ENCODE measurements around the gene S100A7A. TPM values are rescaled to one million over a fixed set of nuclear protein-coding genes. Genes with fewer than 3 reads are reported as not detected.

Gene S100A7A
- total RNA-seq, 2 experiments from 2014 or later = not detected

- DNase-seq = no peak
- H3K27ac ChIP-seq (ENCODE audit: low read depth in 1 of 2, low read length in 2 of 2) = no peak overlapping the region
- no peak overlapping the region for H3K4me3 Mint-ChIP-seq
- TF ChIP-seq, protein P1, sequence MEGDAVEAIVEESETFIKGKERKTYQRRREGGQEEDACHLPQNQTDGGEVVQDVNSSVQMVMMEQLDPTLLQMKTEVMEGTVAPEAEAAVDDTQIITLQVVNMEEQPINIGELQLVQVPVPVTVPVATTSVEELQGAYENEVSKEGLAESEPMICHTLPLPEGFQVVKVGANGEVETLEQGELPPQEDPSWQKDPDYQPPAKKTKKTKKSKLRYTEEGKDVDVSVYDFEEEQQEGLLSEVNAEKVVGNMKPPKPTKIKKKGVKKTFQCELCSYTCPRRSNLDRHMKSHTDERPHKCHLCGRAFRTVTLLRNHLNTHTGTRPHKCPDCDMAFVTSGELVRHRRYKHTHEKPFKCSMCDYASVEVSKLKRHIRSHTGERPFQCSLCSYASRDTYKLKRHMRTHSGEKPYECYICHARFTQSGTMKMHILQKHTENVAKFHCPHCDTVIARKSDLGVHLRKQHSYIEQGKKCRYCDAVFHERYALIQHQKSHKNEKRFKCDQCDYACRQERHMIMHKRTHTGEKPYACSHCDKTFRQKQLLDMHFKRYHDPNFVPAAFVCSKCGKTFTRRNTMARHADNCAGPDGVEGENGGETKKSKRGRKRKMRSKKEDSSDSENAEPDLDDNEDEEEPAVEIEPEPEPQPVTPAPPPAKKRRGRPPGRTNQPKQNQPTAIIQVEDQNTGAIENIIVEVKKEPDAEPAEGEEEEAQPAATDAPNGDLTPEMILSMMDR (IDR thresholded peaks at IDR 0.05) = no peak
- H3K27ac Mint-ChIP-seq = no peak overlapping the region
- no peaks in the 10 kb centered on the region for H3K4me1 Mint-ChIP-seq (ENCODE audit: low read depth)
- no peaks in the 10 kb centered on the region for H3K36me3 Mint-ChIP-seq (ENCODE audit: low read depth)
- peaks cover 0 to 10% of the 10 kb centered on the region in 2 experiments for H3K27me3 ChIP-seq (ENCODE audit: control insufficient read depth in 1 of 2, insufficient read depth in 2 of 2, low read length in 2 of 2)
- H3K4me3 ChIP-seq (ENCODE audit: low read length) = no peak overlapping the region
- H3K9me3 ChIP-seq (ENCODE audit: control insufficient read depth in 1 of 2, insufficient read depth in 1 of 2, low read length in 2 of 2) = no peaks in the 10 kb centered on the region
- peaks cover 3% of the 10 kb centered on the region for H3K9me3 Mint-ChIP-seq
- no peaks in the 10 kb centered on the region for H3K36me3 ChIP-seq (ENCODE audit: insufficient read depth, low read length)
- H3K27me3 Mint-ChIP-seq = peaks cover 71% of the 10 kb centered on the region
- ATAC-seq (ENCODE audit: poor library complexity) = no peak
- CTCF ChIA-PET = no interaction called here
- H3K4me1 ChIP-seq (ENCODE audit: insufficient read depth, low read length) = no peaks in the 10 kb centered on the region
- POLR2A ChIA-PET = no interaction called here
- intact Hi-C loops (cut with DNase I, micrococcal nuclease) = no loop called here
Measured at GRCh38 chr1:153420306-153420705, 4.0 kb downstream of the S100A7A start.

- CTCF ChIA-PET = interaction anchor here (0.7 kb wide), 1 partner anchor 43 kb away, joined by 3 read pairs; no protein-coding TSS in a partner anchor
Measured at GRCh38 chr1:153422450-153423068, 6.2 kb downstream of the S100A7A start.

GRCh38 chr1:153426809-153427208 lies 10.5 kb downstream of the S100A7A start:
- Histone ChIP-seq H3K4me3 (ENCODE audit: low read length) (no peak overlapping the region), H3K27ac (ENCODE audit: low read depth in 1 of 2, low read length in 2 of 2) (no peak overlapping the region), H3K36me3 (ENCODE audit: insufficient read depth, low read length) (no peaks in the 10 kb centered on the region), H3K4me1 (ENCODE audit: insufficient read depth, low read length) (no peaks in the 10 kb centered on the region), H3K9me3 (ENCODE audit: control insufficient read depth in 1 of 2, insufficient read depth in 1 of 2, low read length in 2 of 2) (no peaks in the 10 kb centered on the region), H3K27me3 (ENCODE audit: control insufficient read depth in 1 of 2, insufficient read depth in 2 of 2, low read length in 2 of 2) (peaks cover 4 to 31% of the 10 kb centered on the region in 2 experiments)
- intact Hi-C loops (cut with DNase I, micrococcal nuclease) = no loop called here
- TF ChIP-seq, protein P1 (IDR thresholded peaks at IDR 0.05) = no peak
- Mint-ChIP-seq H3K9me3 (peaks cover 3% of the 10 kb centered on the region), H3K4me1 (ENCODE audit: low read depth) (no peaks in the 10 kb centered on the region), H3K36me3 (ENCODE audit: low read depth) (no peaks in the 10 kb centered on the region), H3K27ac (no peak overlapping the region), H3K4me3 (no peak overlapping the region), H3K27me3 (peaks cover 65% of the 10 kb centered on the region)
- ATAC-seq (ENCODE audit: poor library complexity) (no peak), DNase-seq (no peak)
- CTCF ChIA-PET = no interaction called here
- POLR2A ChIA-PET = no interaction called here

More at GRCh38 chr1:153422450-153423068, 6.2 kb downstream of the S100A7A start:
- TF ChIP-seq, protein P1 (IDR thresholded peaks at IDR 0.05) = no peak
- peaks cover 87% of the 10 kb centered on the region for H3K27me3 Mint-ChIP-seq
- no peaks in the 10 kb centered on the region for H3K36me3 ChIP-seq (ENCODE audit: insufficient read depth, low read length)
- no peaks in the 10 kb centered on the region for H3K36me3 Mint-ChIP-seq (ENCODE audit: low read depth)
- peaks cover 3% of the 10 kb centered on the region for H3K9me3 Mint-ChIP-seq
- no peak overlapping the region for H3K4me3 ChIP-seq (ENCODE audit: low read length)
- H3K27me3 ChIP-seq (ENCODE audit: control insufficient read depth in 1 of 2, insufficient read depth in 2 of 2, low read length in 2 of 2) = peaks cover 2 to 15% of the 10 kb centered on the region in 2 experiments
- H3K27ac ChIP-seq (ENCODE audit: low read depth in 1 of 2, low read length in 2 of 2) = no peak overlapping the region
- no peaks in the 10 kb centered on the region for H3K4me1 Mint-ChIP-seq (ENCODE audit: low read depth)
- H3K4me1 ChIP-seq (ENCODE audit: insufficient read depth, low read length) = no peaks in the 10 kb centered on the region
- H3K4me3 Mint-ChIP-seq = no peak overlapping the region
- POLR2A ChIA-PET = no interaction called here
- DNase-seq (peak; percentile 40 to 83 (median 64)), ATAC-seq (ENCODE audit: poor library complexity) (peak; percentile 51)
- no peak overlapping the region for H3K27ac Mint-ChIP-seq
- intact Hi-C loops (cut with DNase I, micrococcal nuclease) = no loop called here
- H3K9me3 ChIP-seq (ENCODE audit: control insufficient read depth in 1 of 2, insufficient read depth in 1 of 2, low read length in 2 of 2) = no peaks in the 10 kb centered on the region

Data from CD4-positive, alpha-beta T cell (primary cell).